ENCODE measurements around the gene BRWD1.

The BRWD1 gene

GRCh38 chr21:39330001-39330400 lies 16.6 kb upstream of the BRWD1 start:
- in situ Hi-C loops (cut with HindIII; ENCODE audit: low sequenced_read_pairs), result no loop called here

- in situ Hi-C loops (cut with HindIII; ENCODE audit: low sequenced_read_pairs), result no loop called here
Observed at GRCh38 chr21:39327727-39328126, 14.3 kb upstream of the BRWD1 start.

- in situ Hi-C loops (cut with HindIII; ENCODE audit: low sequenced_read_pairs), result no loop called here
Observed at GRCh38 chr21:39326607-39327307, 13.3 kb upstream of the BRWD1 start.

GRCh38 chr21:39325458-39325857 lies 12.0 kb upstream of the BRWD1 start:
- in situ Hi-C loops (cut with HindIII; ENCODE audit: low sequenced_read_pairs), result no loop called here

GRCh38 chr21:39321424-39321823 lies 8.0 kb upstream of the BRWD1 start:
- in situ Hi-C loops (cut with HindIII; ENCODE audit: low sequenced_read_pairs), result no loop called here

- in situ Hi-C loops (cut with HindIII; ENCODE audit: low sequenced_read_pairs), result no loop called here
Observed at GRCh38 chr21:39319814-39320332, 6.4 kb upstream of the BRWD1 start.

- in situ Hi-C loops (cut with HindIII; ENCODE audit: low sequenced_read_pairs), result no loop called here
Observed at GRCh38 chr21:39319251-39319756, 5.9 kb upstream of the BRWD1 start.

GRCh38 chr21:39318091-39318959 lies 4.9 kb upstream of the BRWD1 start:
- in situ Hi-C loops (cut with HindIII; ENCODE audit: low sequenced_read_pairs), result no loop called here

GRCh38 chr21:39317134-39318090 lies 4.0 kb upstream of the BRWD1 start:
- in situ Hi-C loops (cut with HindIII; ENCODE audit: low sequenced_read_pairs), result no loop called here

GRCh38 chr21:39316729-39317128 lies 3.3 kb upstream of the BRWD1 start:
- in situ Hi-C loops (cut with HindIII; ENCODE audit: low sequenced_read_pairs), result no loop called here

GRCh38 chr21:39315603-39316445 lies 2.4 kb upstream of the BRWD1 start:
- in situ Hi-C loops (cut with HindIII; ENCODE audit: low sequenced_read_pairs), result no loop called here

GRCh38 chr21:39314143-39315027 lies 953 bp upstream of the BRWD1 start:
- in situ Hi-C loops (cut with HindIII; ENCODE audit: low sequenced_read_pairs), result no loop called here

- in situ Hi-C loops (cut with HindIII; ENCODE audit: low sequenced_read_pairs), result no loop called here
Observed at GRCh38 chr21:39313042-39313570, 326 bp downstream of the BRWD1 start.

- in situ Hi-C loops (cut with HindIII; ENCODE audit: low sequenced_read_pairs), result no loop called here
Observed at GRCh38 chr21:39312112-39313041, 1.1 kb downstream of the BRWD1 start.

GRCh38 chr21:39311164-39311563 lies 2.3 kb downstream of the BRWD1 start:
- in situ Hi-C loops (cut with HindIII; ENCODE audit: low sequenced_read_pairs), result no loop called here

- in situ Hi-C loops (cut with HindIII; ENCODE audit: low sequenced_read_pairs), result no loop called here
Observed at GRCh38 chr21:39307466-39307865, 6.0 kb downstream of the BRWD1 start.

GRCh38 chr21:39300587-39300986 lies 12.8 kb downstream of the BRWD1 start:
- in situ Hi-C loops (cut with HindIII; ENCODE audit: low sequenced_read_pairs), result no loop called here
